Measurements from ENCODE around the gene SPAG17. TPM values are rescaled to one million over a fixed set of nuclear protein-coding genes. Genes with fewer than 3 reads are reported as not detected.

The SPAG17 gene
- total and polyA plus RNA-seq, 2 donors (not counting 1 experiment from before 2014, with no cell fraction given) = 0.01 to 0.33 TPM

- TF ChIP-seq EZH2 (IDR thresholded peaks at IDR 0.05; ENCODE audit: low read length, missing control alignments) = no peak
- TF ChIP-seq CTCF (conservative IDR thresholded peaks at IDR 0.05 in 1 of 2, IDR thresholded peaks at IDR 0.05 in 1 of 2; ENCODE audit: low read depth in 1 of 2, low read length in 2 of 2) = no peak
- Histone ChIP-seq H2AFZ (ENCODE audit: low read length) (no peak overlapping the region), H3K79me2 (ENCODE audit: control insufficient read depth, insufficient read depth, low read length) (no peaks in the 10 kb centered on the region), H4K20me1 (ENCODE audit: control insufficient read depth, extremely low read depth, insufficient read depth, low read length) (no peaks in the 10 kb centered on the region), H3K27ac (ENCODE audit: insufficient read depth, low read length) (no peak overlapping the region), H3K36me3 (ENCODE audit: control insufficient read depth, insufficient read depth, low read length) (no peaks in the 10 kb centered on the region), H3K4me1 (ENCODE audit: control insufficient read depth, extremely low read depth, insufficient read depth, low read length) (no peaks in the 10 kb centered on the region), H3K4me2 (ENCODE audit: extremely low read depth, insufficient read depth, low read length) (no peak overlapping the region), H3K9me3 (ENCODE audit: control insufficient read depth, insufficient read depth, low read depth, low read length) (no peaks in the 10 kb centered on the region), H3K27me3 (ENCODE audit: control insufficient read depth, insufficient read depth, low read length) (no peaks in the 10 kb centered on the region), H3K9ac (ENCODE audit: insufficient read depth, low read length) (no peak overlapping the region), H3K4me3 (replicated peaks in 1 of 4; ENCODE audit: control extremely low read depth in 1 of 4, insufficient read depth in 1 of 4, low read depth in 3 of 4, low read length in 4 of 4) (no peak overlapping the region)
- no peak for DNase-seq (ENCODE audit: low read depth in 2 of 2)
These were observed 135.0 kb downstream of the SPAG17 start for GRCh38 chr1:118049981-118050380.

- Histone ChIP-seq H3K9ac (ENCODE audit: insufficient read depth, low read length) (no peak overlapping the region), H3K27ac (ENCODE audit: insufficient read depth, low read length) (no peak overlapping the region), H3K4me1 (ENCODE audit: control insufficient read depth, extremely low read depth, insufficient read depth, low read length) (no peaks in the 10 kb centered on the region), H3K4me3 (replicated peaks in 1 of 4; ENCODE audit: control extremely low read depth in 1 of 4, insufficient read depth in 1 of 4, low read depth in 3 of 4, low read length in 4 of 4) (no peak overlapping the region), H3K4me2 (ENCODE audit: extremely low read depth, insufficient read depth, low read length) (no peak overlapping the region), H3K79me2 (ENCODE audit: control insufficient read depth, insufficient read depth, low read length) (no peaks in the 10 kb centered on the region), H3K9me3 (ENCODE audit: control insufficient read depth, insufficient read depth, low read depth, low read length) (no peaks in the 10 kb centered on the region), H3K36me3 (ENCODE audit: control insufficient read depth, insufficient read depth, low read length) (no peaks in the 10 kb centered on the region), H2AFZ (ENCODE audit: low read length) (no peak overlapping the region), H4K20me1 (ENCODE audit: control insufficient read depth, extremely low read depth, insufficient read depth, low read length) (no peaks in the 10 kb centered on the region), H3K27me3 (ENCODE audit: control insufficient read depth, insufficient read depth, low read length) (no peaks in the 10 kb centered on the region)
- DNase-seq (ENCODE audit: low read depth in 2 of 2) = no peak
- TF ChIP-seq CTCF (conservative IDR thresholded peaks at IDR 0.05 in 1 of 2, IDR thresholded peaks at IDR 0.05 in 1 of 2; ENCODE audit: low read depth in 1 of 2, low read length in 2 of 2) = no peak
- TF ChIP-seq EZH2 (IDR thresholded peaks at IDR 0.05; ENCODE audit: low read length, missing control alignments) = no peak
These were observed 137.3 kb downstream of the SPAG17 start for GRCh38 chr1:118047650-118048224.

- Histone ChIP-seq H3K4me2 (ENCODE audit: extremely low read depth, insufficient read depth, low read length) (no peak overlapping the region), H3K36me3 (ENCODE audit: control insufficient read depth, insufficient read depth, low read length) (no peaks in the 10 kb centered on the region), H3K4me3 (replicated peaks in 1 of 4; ENCODE audit: control extremely low read depth in 1 of 4, insufficient read depth in 1 of 4, low read depth in 3 of 4, low read length in 4 of 4) (no peak overlapping the region), H3K9ac (ENCODE audit: insufficient read depth, low read length) (no peak overlapping the region), H3K9me3 (ENCODE audit: control insufficient read depth, insufficient read depth, low read depth, low read length) (no peaks in the 10 kb centered on the region), H4K20me1 (ENCODE audit: control insufficient read depth, extremely low read depth, insufficient read depth, low read length) (no peaks in the 10 kb centered on the region), H3K4me1 (ENCODE audit: control insufficient read depth, extremely low read depth, insufficient read depth, low read length) (no peaks in the 10 kb centered on the region), H2AFZ (ENCODE audit: low read length) (no peak overlapping the region), H3K27me3 (ENCODE audit: control insufficient read depth, insufficient read depth, low read length) (no peaks in the 10 kb centered on the region), H3K79me2 (ENCODE audit: control insufficient read depth, insufficient read depth, low read length) (no peaks in the 10 kb centered on the region), H3K27ac (ENCODE audit: insufficient read depth, low read length) (no peak overlapping the region)
- TF ChIP-seq CTCF (conservative IDR thresholded peaks at IDR 0.05 in 1 of 2, IDR thresholded peaks at IDR 0.05 in 1 of 2; ENCODE audit: low read depth in 1 of 2, low read length in 2 of 2) = no peak
- no peak for TF ChIP-seq EZH2 (IDR thresholded peaks at IDR 0.05; ENCODE audit: low read length, missing control alignments)
- DNase-seq (ENCODE audit: low read depth in 2 of 2) = no peak
These were observed 137.9 kb downstream of the SPAG17 start for GRCh38 chr1:118047006-118047649.
